K562 (cell line): ENCODE data around the gene PPM1L. TPM values are rescaled to one million over a fixed set of nuclear protein-coding genes. Genes with fewer than 3 reads are reported as not detected.

Experiments used
- ATAC-seq: fragments of 200-7000 bp; cut with Tn5 transposase; 3 replicates; pipeline ENCODE4 v1.9.1; 2020; ENCODE audit warnings: moderate library complexity
- BruUV-seq: library from RNA; stranded (reverse); fragments of 400-500 nt; replicated peaks from 2 replicates; lab custom pipeline; 2021; lab: Mats Ljungman, UMichigan
- CTCF ChIA-PET: fragments of 300-600 bp; formaldehyde crosslinking; extraction: SDS; loops from one replicate; lab custom pipeline; 2021; ENCODE audit warnings: low intra/inter-chr PET ratio; lab: Yijun Ruan, JAX
- POLR2A ChIA-PET: fragments of 300-600, 350-650 bp; sonication (Branson Sonifier 250); formaldehyde crosslinking; extraction: SDS; loops from one replicate; lab custom pipeline; 2021; ENCODE audit warnings: antibody characterized with exemption, inconsistent platforms; lab: Yijun Ruan, JAX
- DNase-seq, 4 experiments: peaks; one replicate each; pipeline versions ENCODE4 v3.0.0 to v3.0.0-alpha.2; 2011 to 2018; ENCODE audit warnings: low spot score in 3 of 4, mixed read lengths in 3 of 4; ENCODE audit errors: extremely low read depth in 1 of 4
- FAIRE-seq: peaks from 2 replicates; lab custom pipeline; 2011; peaks lifted over from hg19 to GRCh38; lab: Jason Lieb, UNC
- H2AFZ ChIP-seq: 2 replicates; pipeline ENCODE4 v1.6.0; 2011; ENCODE audit warnings: low read depth, low read length, control low read depth, inconsistent platforms
- H3K27ac ChIP-seq: fragments of 200-600 bp; 3 replicates; pipeline ENCODE4 v1.8.0; 2011; ENCODE audit warnings: low read depth, mild to moderate bottlenecking, control low read depth, inconsistent platforms, low read length, moderate library complexity, mixed read lengths; ENCODE audit errors: extremely low read depth
- H3K27me3 ChIP-seq, 2 experiments: fragments of 300-600 bp in 1 of 2; 2 replicates in 1 of 2; 3 replicates in 1 of 2; pipeline versions ENCODE4 v1.6.0 to v1.8.0; 2011; ENCODE audit warnings: inconsistent platforms in 2 of 2, low read length in 2 of 2, mild to moderate bottlenecking in 1 of 2, mixed read lengths in 1 of 2, moderate library complexity in 1 of 2; ENCODE audit not compliant: control insufficient read depth in 2 of 2, insufficient read depth in 2 of 2
- H3K36me3 ChIP-seq: fragments of 300-600 bp; 3 replicates; pipeline ENCODE4 v1.8.0; 2011; ENCODE audit warnings: mild to moderate bottlenecking, low read length, inconsistent platforms; ENCODE audit not compliant: control insufficient read depth, insufficient read depth
- H3K4me1 ChIP-seq, 2 experiments: fragments of 200-600 bp in 1 of 2; replicated peaks in 1 of 2; 2 replicates in 1 of 2; 3 replicates in 1 of 2; pipeline versions ENCODE4 v1.5.1 to v1.8.0; 2011; ENCODE audit warnings: inconsistent platforms in 2 of 2, low read length in 2 of 2, mild to moderate bottlenecking in 1 of 2, mixed read lengths in 1 of 2, moderate library complexity in 1 of 2; ENCODE audit not compliant: control insufficient read depth in 2 of 2, insufficient read depth in 2 of 2
- H3K4me2 ChIP-seq: 2 replicates; pipeline ENCODE4 v1.6.1; 2011; ENCODE audit warnings: low read length, control low read depth, inconsistent platforms, mixed read lengths; ENCODE audit not compliant: insufficient read depth
- H3K4me3 ChIP-seq: fragments of 200-600 bp; sonication (generic), shearing (Covaris generic); 2 replicates; pipeline ENCODE4 v1.5.1; 2016; ENCODE audit warnings: control low read depth, inconsistent platforms
- H3K79me2 ChIP-seq: fragments of 200-600 bp; 3 replicates; pipeline ENCODE4 v1.8.0; 2011; ENCODE audit warnings: low read length, inconsistent platforms; ENCODE audit not compliant: control insufficient read depth, insufficient read depth
- H3K9ac ChIP-seq, 2 experiments: 2 replicates each; pipeline versions ENCODE4 v1.6.0 to v1.6.1; 2011; ENCODE audit warnings: low read depth in 2 of 2, low read length in 2 of 2, control low read depth in 1 of 2, inconsistent platforms in 1 of 2, mild to moderate bottlenecking in 1 of 2, mixed read lengths in 1 of 2; ENCODE audit not compliant: insufficient read depth in 1 of 2
- H3K9me1 ChIP-seq: one replicate; pipeline ENCODE4 v1.6.0; 2011; ENCODE audit warnings: inconsistent platforms, mild to moderate bottlenecking, low read length, moderate library complexity; ENCODE audit not compliant: control insufficient read depth, insufficient read depth
- H3K9me3 ChIP-seq: replicated peaks from 2 replicates; pipeline ENCODE4 v1.5.1; 2011; ENCODE audit warnings: low read depth, low read length, inconsistent platforms; ENCODE audit not compliant: control insufficient read depth, insufficient read depth
- H4K20me1 ChIP-seq: replicated peaks from 2 replicates; pipeline ENCODE4 v1.6.1; 2011; ENCODE audit warnings: low read length, inconsistent platforms, mixed read lengths; ENCODE audit not compliant: control insufficient read depth, insufficient read depth
- FOS ChIP-seq: IDR thresholded peaks from 3 replicates; pipeline ENCODE4 v1.6.1; 2011; ENCODE audit not compliant: insufficient read length; ENCODE audit errors: extremely low read depth
- NR2C1 ChIP-seq, 2 experiments: fragments of 450-650 bp; IDR thresholded peaks; 2 replicates each; pipeline ENCODE4 v1.6.1; 2017; ENCODE audit warnings: mild to moderate bottlenecking in 2 of 2, antibody characterized with exemption in 1 of 2, inconsistent platforms in 1 of 2, missing compliant biosample characterization in 1 of 2, missing genetic modification characterization in 1 of 2
- ZBTB8A ChIP-seq: fragments of 450-650 bp; IDR thresholded peaks from 2 replicates; pipeline ENCODE4 v1.6.1; 2018; ENCODE audit warnings: mild to moderate bottlenecking, moderate library complexity; ENCODE audit not compliant: partially characterized antibody
- WGBS: fragments of 100-300 bp; shearing (Covaris generic); methylation state at CpG from one replicate; pipeline ENCODE4 v1.1.6; 2016; ENCODE audit warnings: low coverage, mixed read lengths; ENCODE audit not compliant: insufficient coverage; ENCODE audit errors: missing lambda C conversion rate; 5-methylcytosine and 5-hydroxymethylcytosine counted together
- in situ Hi-C: fragments of 300-500 bp; cut with MboI; formaldehyde crosslinking; loops from 4 replicates; pipeline ENCODE4 v1.15.0; 2018; ENCODE audit warnings: inconsistent platforms, mixed read lengths
- intact Hi-C: fragments of 100-400 bp; cut with micrococcal nuclease; formaldehyde crosslinking; loops from 2 replicates; pipeline ENCODE4 v1.14.2; 2022
- polyA plus RNA-seq, 8 experiments: library from polyadenylated mRNA; depleted of rRNA in 4 of 8; stranded (reverse) in 5 of 8; unstranded in 3 of 8; fragments of >200 nt; fragmentation: Nextera tagmentation in 2 of 8; fragmentation: Illumina TruSeq in 1 of 8; extraction: Ambion mirVana in 2 of 8; extraction: Trizol in 1 of 8; gene quantifications; 2 replicates each; pipeline versions ENCODE4 v1.2.1 to v1.2.3, GENCODE V29; 2011 to 2014; ENCODE audit warnings: inconsistent platforms in 1 of 8, missing spikeins in 1 of 8
- total RNA-seq, 7 experiments: library from RNA; depleted of rRNA in 6 of 7; stranded (reverse); fragments of >200 nt in 6 of 7; fragmentation: Illumina TruSeq in 2 of 7; extraction: Trizol in 2 of 7; gene quantifications; 2 replicates each; pipeline versions ENCODE4 v1.2.1 to v1.2.3, GENCODE V29; 2011 to 2021; ENCODE audit warnings: low replicate concordance in 1 of 7
- TF ChIP-seq, protein P1 (sequence below): fragments of 250-450 bp; sonication (Bioruptor Pico); IDR thresholded peaks from 2 replicates; pipeline ENCODE4 v1.9.0; 2021; ENCODE audit warnings: mild to moderate bottlenecking
- TF ChIP-seq, protein P2 (sequence below): fragments of 150-350 bp; conservative IDR thresholded peaks from 2 replicates; pipeline ENCODE4 v1.6.1; 2014; ENCODE audit warnings: low read length

Gene PPM1L
- total and polyA plus RNA-seq, 9 of the 15 experiments (the other 6 are each of a cell fraction or from before 2014, with no cell fraction given) = 0.01 to 0.41 (median 0.14) TPM

DNA sequence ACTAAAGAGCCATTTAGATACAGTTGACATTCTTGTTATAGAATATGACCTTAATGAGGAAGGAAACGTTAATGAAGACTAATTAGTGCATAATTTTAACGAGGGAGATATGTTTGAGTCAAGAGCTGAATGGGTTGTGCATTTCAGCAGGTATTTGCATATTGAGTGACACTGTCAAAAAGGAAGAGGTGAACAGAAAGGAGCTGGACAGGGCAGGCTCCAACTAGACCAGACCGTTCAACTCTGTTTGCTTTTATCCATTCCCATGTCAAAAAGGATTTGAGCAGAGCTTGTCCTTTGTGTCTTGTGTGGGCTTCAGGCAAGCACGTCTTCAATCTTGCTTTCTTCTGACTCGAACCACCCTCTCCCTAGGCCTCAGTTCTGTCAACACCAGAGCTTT, 308.4 kb downstream of the PPM1L start:
- no peaks in the 10 kb centered on the region for H3K4me1 ChIP-seq
- ChIA-PET CTCF (no interaction called here), POLR2A (no interaction called here)
- H3K36me3 ChIP-seq = no peaks in the 10 kb centered on the region
- ATAC-seq (no peak; the same call in 2 of the 3 replicates), FAIRE-seq (no peak), DNase-seq (no peak)
- intact Hi-C loops = no loop called here
- H3K4me2 ChIP-seq = no peak overlapping the region
- H3K79me2 ChIP-seq = no peaks in the 10 kb centered on the region
- H3K9me3 ChIP-seq = no peaks in the 10 kb centered on the region
- no peak overlapping the region for H3K27ac ChIP-seq
- TF ChIP-seq, protein P1, sequence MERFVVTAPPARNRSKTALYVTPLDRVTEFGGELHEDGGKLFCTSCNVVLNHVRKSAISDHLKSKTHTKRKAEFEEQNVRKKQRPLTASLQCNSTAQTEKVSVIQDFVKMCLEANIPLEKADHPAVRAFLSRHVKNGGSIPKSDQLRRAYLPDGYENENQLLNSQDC (CRISPR knock-in tag) = no peak
- TF ChIP-seq NR2C1 (IDR thresholded peaks at IDR 0.05) (no peak), NR2C1 (tag; IDR thresholded peaks at IDR 0.05) (no peak), FOS (no peak), ZBTB8A (no peak)
- TF ChIP-seq, protein P2, sequence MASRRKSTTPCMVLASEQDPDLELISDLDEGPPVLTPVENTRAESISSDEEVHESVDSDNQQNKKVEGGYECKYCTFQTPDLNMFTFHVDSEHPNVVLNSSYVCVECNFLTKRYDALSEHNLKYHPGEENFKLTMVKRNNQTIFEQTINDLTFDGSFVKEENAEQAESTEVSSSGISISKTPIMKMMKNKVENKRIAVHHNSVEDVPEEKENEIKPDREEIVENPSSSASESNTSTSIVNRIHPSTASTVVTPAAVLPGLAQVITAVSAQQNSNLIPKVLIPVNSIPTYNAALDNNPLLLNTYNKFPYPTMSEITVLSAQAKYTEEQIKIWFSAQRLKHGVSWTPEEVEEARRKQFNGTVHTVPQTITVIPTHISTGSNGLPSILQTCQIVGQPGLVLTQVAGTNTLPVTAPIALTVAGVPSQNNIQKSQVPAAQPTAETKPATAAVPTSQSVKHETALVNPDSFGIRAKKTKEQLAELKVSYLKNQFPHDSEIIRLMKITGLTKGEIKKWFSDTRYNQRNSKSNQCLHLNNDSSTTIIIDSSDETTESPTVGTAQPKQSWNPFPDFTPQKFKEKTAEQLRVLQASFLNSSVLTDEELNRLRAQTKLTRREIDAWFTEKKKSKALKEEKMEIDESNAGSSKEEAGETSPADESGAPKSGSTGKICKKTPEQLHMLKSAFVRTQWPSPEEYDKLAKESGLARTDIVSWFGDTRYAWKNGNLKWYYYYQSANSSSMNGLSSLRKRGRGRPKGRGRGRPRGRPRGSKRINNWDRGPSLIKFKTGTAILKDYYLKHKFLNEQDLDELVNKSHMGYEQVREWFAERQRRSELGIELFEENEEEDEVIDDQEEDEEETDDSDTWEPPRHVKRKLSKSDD = no peak
- H4K20me1 ChIP-seq = no peaks in the 10 kb centered on the region
- H3K9ac ChIP-seq = no peak overlapping the region
- no peaks in the 10 kb centered on the region for H3K27me3 ChIP-seq
- in situ Hi-C loops = no loop called here
- H3K9me1 ChIP-seq = no peaks in the 10 kb centered on the region
- H2AFZ ChIP-seq = no peak overlapping the region
- 1% methylated on average over 5 of the region's 5 CpGs for WGBS
- no peak overlapping the region for H3K4me3 ChIP-seq
- no TSS peak for BruUV-seq
